HG02885 (cell line): Measurements from ENCODE around the gene NPBWR2.
"Not testable (repeated sequence)": the region's sequence is repeated elsewhere in the genome, so short reads cannot be mapped to it uniquely, and the experiment has no call there.

Experiments
- ATAC-seq: cut with Tn5 transposase; IDR thresholded peaks from one replicate; pipeline ENCODE4 v1.9.1; 2021; ENCODE audit warnings: mild to moderate bottlenecking; ENCODE audit not compliant: unreplicated experiment, poor library complexity

NPBWR2 gene

DNA sequence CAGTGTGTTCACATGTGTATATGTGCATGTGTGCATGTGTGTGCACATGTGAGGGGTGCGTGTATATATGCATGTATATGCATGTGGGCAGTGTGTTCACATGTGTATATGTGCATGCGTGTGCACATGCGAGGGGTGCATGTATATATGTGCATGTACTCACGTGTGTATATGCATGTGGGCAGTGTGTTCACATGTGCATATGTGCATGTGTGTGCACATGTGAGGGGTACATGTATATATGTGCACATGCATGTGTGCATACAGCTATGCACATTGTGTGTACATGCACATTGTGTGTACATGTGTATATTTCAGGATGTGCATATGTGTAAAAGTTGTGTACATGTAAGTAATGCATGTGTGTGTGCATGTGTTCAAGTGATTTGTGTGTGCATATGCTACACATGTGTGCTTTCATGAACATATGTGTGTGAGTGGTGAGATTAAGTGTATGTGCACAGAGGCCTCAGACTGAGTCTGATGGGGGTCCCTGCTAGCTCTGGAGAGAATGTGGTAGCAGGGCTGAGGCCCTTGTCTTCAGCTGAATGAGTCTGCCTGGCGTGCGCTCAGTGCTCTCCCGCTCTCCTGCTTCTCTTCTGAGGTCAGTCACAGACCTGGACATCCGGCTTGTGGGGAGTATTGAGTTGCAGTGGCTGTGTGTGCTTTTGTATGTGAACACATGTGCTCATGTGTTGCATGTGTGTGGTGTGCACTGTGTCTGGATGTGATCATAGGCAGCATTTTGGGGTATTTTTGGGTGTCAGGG is 37.0 kb upstream of the NPBWR2 start:
- no peak for ATAC-seq

DNA sequence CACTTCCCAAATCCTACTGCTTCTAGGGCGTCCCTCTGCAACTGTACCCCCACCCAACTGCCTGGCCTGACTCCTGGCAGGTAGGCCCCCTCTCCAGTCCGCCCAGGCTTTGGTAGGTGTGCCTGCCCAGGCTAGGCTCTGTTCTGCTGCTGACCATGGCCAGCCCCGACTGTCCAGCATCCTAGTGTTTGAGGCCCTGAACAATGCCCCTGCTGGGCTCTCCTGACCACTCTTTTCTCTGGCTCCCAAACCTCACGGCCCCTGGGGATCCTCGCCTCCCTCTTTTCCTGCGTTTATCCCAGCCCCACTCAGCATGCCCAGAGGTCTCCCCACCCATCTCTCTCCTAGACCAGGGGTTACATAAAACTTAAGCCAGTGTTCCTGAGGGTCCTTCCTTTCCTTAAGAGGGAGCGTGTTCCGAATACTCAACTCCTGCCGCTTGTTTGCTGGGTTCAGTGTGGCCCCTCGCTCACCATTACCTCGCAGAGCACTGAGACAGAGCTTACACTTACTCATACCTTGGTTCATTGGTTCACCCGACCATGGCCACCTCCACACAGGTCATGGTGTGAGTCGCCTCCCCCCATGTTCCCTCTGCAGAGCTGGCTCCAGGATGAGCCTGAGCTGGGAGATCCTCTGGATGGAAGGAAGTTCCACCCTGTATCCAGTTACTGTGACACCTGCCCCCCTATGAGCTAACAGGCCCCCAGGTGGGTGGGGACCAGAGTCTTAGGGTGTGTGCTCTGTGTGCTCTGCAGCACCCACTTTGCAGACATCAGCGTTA is 35.8 kb upstream of the NPBWR2 start:
- ATAC-seq: no peak

DNA sequence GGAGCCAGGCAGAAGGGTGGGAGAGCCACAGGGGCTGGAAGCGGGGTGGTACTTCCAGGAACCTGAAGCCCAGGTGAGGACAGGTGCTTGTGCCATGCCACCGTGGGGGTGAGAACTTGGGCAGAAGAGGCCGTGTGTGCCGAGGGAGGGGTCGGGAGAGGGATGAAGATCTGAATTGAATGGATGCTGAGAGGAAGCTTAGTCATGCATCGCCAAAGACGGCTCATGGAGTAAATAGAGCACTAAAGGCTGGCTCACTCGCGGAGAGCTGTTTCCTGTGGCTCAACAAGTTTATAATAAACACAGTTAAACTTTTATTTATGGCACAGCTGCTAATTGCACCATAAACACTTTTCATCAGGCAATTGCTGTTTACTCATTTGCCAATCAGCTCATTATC is 35.2 kb upstream of the NPBWR2 start:
- no peak for ATAC-seq

DNA sequence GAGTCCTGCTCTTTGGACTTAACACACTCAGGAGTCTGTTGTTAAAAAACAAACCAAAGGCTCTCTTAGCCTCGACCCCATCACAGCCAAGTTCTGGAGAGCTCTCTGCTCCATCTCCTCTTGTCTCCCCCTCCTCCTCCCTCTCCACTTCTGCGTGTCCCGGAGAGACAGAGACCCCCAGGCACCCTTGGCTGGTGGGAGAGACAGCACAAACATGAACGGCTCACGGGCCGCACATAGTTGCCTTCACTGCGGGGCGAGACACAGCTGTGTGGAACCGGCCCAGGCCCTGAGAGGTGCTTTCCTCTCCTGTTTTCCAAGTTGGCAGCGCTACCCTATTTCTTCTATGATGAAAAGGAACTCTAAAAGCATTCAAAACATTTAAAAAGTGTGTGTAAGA is 33.6 kb upstream of the NPBWR2 start:
- no peak for ATAC-seq

DNA sequence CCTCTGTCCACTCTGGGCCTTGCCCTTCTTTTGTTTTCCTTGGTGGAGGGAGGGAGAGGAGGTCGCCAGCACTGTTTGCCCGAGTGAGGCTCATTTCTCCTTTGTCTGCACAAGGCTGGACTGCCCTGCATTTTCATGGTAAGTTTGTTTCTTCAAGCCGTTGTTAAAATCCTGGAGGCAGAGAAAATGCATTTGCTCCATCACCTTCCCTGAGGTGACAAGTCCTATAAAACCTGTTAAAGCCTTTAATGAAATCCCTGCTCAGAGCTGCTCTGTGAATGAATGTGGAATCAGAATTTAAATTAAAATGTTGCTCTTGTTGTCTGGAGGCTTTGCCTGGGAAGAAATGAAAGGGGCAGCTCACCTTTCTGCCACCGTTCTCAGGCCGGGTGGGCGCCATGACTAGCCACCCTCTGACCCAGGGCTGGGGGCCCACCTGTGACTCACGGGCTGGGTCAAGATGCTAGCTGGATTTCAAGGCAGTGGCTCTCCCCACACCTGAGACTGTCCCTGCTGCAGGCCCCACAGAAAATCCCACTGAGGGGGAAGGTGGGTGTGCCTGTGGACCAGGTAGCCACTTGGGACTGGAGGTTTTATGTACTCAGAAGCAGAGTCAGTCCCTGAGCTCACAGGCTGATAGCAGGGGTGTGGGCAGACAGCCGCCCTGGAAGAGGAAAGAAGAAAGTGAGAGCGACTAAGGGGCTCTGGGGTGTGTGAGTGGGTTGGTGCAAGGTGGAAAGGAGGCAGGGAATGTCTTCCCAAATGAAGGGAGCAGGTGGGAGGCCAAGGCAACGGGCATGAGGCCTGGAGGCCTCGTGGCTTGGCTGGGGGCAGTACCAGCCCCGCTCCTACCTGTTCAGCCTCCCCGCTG is 32.9 kb upstream of the NPBWR2 start:
- no peak for ATAC-seq

DNA sequence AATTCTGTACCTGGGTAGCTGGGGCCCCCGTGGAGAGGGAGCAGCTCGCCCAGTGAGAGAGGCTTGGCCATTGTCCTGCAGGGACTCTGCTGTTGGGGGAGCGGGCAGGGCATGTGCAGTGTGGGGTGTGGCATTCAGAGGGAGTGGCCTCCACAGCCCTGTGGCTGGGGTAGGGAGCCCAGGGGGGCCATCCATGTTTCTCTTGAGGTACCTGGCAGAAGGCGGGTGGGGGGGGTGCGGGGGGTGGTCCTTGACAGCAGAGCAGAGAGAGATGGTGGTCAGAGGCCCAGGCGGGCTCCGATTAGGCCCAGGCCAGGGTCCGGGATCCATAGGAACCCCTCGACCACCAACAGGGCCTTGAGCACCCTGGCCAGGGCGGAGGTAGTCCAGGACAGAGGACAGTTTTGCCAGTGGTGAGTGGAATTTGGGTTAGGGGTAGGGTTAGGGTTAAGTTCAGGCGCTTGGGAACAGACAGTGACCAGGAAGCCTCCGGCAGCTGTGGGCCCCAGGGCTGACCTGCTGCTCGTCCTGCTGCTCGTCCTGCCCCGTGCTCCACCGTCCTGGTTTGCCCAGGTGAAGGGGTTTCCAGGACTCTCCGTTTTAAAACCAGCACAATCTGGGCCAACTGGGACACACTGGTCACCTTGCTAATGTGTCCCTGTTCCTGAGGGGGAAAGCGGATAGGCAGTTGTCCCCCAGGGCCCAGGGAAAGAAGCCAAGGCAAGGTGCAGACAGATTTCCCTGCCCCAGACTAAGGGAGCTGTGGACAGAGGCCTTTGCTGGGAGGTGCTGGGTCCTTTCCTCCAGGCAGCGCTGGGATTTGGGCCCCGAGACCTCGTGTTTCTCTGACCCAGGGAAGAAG is 32.1 kb upstream of the NPBWR2 start:
- ATAC-seq: no peak

DNA sequence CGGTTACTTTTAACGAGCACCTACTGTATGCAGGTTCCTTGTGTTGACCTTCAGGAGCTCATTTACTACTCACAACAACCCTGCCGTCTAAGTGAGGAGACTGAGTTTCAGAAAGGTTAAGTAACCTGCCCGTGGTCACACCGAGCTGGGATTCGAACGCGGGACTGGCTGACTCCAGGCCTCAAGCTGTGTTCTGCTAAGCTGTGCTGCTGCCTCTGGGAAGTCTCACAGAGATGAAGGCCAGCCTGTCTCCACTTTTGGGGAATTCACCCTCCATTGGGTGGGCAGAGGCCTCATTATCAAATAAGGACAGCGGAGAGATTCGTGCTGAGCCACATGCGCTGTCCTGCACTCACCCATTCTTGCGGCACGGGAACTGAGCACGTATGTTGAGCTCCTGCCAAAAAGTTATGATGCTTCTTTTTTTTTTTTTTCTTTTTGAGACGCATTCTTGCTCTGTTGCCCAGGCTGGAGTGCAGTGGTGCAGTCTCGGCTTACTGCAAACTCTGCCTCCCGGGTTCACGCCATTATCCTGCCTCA is 31.0 kb upstream of the NPBWR2 start:
- ATAC-seq: no peak

DNA sequence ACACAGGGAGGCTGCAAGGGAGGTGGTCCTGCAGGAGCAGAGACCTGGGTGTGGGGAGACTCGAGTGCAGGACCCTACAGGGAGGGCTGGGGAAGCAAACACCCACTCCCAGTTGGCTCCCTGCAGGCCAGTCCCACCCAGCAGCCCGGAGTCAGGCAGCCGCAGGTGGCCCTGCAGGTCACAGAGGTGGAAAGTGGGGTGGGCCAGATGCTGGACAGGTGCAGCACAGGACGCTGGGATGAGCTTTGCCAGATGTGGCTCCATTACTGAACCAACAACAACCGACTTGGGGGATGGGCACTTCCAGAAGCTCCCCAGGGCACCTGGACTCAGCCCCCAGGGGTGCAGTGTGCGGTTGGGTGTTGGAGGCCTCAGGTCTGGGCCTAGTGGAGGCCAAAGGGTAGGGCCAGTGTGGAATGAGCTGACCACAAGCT is 30.2 kb upstream of the NPBWR2 start:
- no peak for ATAC-seq

DNA sequence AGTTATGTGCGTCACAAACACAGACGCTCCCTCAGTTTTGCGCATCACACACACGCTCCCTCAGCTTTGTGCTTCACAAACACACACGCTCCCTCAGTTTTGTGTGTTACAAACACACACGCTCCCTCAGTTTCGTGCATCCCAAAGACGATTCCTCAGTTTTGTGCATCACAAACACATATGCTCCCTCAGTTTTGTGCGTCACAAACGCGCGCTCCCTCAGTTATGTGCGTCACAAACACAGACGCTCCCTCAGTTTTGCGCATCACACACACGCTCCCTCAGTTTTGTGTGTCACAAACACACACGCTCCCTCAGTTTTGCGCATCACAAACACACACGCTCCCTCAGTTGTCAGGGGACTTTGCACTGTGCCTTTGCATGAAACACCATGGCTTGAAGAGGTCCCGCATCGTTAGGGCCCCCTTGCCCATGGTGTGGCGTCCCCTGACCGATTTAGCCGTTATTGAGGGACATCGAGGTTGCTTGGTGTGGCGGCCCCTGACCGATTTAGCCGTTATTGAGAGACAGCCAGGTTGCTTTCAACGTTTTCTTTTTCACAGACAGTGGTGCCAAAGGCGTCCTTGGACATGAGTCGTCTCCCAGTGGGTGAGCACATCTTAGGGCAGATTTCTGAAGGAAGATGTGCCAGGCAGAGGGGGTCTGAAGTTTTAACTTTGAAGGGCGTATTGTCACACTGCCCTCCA is 28.8 kb upstream of the NPBWR2 start:
- no peak for ATAC-seq

DNA sequence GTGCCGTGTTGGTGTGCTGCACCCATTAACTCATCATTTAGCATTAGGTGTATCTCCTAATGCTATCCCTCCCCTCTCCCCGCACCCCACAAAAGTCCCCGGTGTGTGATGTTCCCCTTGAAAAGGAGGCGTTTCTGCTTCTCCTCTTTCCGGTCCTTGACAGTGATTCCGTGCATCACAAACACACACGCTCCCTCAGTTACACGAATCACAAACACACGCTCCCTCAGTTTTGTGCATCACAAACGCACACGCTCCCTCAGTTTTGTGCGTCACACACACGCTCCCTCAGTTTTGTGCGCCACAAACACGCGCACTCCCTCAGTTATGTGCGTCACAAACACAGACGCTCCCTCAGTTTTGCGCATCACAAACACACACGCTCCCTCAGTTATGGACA is 27.4 kb upstream of the NPBWR2 start:
- ATAC-seq: not testable (repeated sequence)

DNA sequence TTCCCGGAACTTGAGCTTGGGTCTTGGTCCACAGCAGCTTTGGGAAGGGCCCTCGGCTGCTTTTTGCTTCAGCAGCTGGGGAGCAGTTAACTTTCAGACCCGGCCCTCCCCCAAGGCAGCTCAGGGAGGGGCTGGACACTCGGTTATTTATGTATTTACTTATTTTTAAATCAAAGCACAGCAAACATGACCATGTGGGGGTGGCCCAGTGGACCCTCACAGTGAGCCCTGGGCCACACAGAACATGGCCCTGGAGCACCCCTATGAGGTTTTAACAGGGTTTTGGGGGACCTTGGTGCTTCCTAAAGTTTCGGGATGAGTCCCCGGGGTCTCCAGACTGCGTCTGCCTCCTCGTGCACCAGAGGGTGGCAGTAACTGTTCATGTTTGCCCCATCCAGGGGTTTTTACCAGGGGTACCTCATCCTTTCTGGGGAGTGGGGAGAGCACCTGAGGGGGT is 26.6 kb upstream of the NPBWR2 start:
- ATAC-seq: no peak

DNA sequence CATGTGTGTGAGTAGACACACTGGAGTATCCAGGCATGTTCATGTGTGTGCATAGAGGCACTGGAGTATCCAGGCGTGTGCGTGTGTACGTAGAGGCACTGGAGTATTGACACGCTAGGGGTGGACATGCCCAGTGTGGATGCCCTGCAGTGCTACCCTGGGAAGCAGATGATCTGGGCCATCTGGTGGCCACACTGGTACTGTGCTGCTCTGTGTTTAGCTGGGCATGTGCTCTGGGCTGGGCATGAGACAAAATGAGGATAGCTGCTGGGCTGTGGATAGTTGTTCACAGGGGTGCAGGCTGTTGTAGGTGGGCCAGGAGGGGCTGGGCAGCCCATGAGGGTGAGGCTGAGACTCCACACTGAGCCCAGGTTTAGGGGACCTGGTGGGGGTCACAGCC is 24.0 kb upstream of the NPBWR2 start:
- ATAC-seq: no peak

DNA sequence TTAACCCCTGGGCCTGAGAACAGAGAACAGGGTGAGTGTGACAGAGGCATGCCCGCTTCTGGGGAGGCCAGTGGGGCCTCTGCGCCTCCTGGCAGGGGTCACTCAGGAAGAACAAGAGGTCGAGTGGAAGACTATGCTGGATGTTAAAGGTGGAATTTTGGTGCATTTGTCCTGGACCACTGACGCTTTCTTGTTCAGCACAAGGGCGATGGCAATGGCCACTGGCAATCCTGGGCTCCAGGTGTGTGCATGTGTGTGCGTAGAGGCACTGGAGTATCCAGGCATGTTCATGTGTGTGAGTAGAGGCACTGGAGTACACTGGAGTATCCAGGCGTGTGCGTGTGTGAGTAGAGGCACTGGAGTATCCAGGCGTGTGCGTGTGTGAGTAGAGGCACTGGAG is 23.5 kb upstream of the NPBWR2 start:
- no peak for ATAC-seq

DNA sequence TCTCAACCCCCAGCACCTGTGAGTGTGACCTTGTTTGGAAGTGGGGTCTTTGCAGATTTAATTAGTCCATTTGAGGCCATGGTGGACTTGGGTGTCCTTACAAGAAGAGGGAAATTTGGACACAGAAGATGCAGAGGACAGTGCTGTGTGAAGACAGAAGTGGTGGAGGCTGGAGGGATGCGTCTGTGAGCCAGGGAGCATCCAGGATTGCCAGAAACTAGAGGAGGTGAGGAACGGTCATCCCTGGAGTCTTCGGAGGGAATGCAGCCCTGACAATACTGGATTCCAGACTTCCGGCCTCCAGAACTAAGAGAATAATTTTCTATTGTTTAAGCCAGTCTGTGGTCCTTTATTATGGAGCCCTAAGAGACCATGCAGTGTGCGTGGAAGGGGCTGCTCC is 22.9 kb upstream of the NPBWR2 start:
- ATAC-seq: no peak

DNA sequence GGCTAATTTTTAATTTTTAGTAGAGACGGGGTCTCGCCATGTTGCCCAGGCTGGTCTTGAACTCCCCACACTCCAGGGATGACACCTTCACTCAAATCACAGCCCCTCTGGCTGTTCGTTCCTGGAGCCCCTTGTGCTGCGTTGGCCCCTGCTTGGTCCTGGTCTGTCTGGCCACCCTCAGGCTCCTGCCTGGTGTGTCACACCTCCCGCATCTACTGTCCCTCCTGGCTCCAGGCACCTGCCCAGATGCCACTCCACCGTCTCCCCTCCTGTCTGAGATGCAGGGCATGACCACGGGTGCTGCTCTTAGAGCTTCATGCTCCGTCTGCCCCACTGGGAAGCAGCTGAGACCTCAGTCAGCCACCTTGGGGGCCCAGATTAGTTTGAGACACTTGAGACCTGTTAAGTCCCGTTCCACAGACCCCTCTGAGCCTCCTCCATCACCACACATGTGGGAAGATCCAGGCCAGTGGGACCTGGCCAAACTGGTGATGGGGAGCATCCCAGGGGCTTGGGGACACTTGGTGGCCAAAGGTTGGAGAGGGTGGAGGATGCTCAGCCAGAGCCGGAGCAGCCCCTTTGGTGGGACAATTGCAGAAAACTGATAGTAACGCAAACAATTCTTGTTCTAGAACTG is 21.9 kb upstream of the NPBWR2 start:
- ATAC-seq: no peak

DNA sequence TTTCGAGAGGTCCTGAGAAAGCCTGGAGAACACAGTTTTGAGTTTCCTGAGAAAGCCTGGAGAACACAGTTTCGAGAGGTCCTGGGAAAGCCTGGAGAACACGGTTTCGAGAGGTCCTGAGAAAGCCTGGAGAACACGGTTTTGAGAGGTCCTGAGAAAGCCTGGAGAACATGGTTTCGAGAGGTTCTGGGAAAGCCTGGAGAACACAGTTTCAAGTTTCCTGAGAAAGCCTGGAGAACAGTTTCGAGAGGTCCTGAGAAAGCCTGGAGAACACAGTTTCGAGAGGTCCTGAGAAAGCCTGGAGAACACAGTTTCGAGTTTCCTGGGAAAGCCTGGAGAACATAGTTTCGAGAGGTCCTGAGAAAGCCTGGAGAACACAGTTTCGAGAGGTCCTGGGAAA is 16.2 kb upstream of the NPBWR2 start:
- not testable (repeated sequence) for ATAC-seq

DNA sequence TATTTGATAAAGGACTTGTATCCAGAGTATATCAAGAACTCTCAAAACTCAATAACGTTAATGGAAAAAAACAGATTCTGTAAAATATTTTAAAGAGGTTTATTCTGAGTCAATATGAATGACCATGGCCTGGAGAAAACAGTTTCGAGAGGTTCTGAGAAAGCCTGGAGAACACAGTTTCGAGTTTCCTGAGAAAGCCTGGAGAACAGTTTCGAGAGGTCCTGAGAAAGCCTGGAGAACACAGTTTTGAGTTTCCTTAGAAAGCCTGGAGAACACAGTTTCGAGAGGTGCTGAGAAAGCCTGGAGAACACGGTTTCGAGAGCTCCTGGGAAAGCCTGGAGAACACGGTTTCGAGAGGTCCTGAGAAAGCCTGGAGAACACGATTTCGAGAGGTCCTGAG is 15.6 kb upstream of the NPBWR2 start:
- not testable (repeated sequence) for ATAC-seq

DNA sequence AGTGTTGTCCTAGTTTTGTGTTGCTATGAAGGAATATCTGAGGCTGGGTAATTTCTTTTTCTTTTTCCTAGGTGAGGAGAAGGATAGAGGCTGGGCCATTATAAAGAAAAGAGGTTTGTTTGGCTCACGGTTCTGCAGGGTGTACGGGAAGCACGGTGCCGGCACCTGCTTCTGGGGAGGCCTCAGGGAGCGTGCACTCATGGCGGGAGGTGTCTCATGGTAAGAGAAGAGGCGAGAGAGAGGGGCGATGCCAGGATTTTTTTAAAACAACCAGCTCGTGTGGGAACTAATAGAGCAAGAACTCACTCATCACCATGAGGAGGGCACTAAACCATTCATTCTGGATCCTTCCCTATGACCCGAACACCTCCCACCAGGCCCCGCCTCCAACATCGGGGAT is 14.2 kb upstream of the NPBWR2 start:
- no peak for ATAC-seq
